Measurements from ENCODE around the gene BOC.

The BOC gene

DNA sequence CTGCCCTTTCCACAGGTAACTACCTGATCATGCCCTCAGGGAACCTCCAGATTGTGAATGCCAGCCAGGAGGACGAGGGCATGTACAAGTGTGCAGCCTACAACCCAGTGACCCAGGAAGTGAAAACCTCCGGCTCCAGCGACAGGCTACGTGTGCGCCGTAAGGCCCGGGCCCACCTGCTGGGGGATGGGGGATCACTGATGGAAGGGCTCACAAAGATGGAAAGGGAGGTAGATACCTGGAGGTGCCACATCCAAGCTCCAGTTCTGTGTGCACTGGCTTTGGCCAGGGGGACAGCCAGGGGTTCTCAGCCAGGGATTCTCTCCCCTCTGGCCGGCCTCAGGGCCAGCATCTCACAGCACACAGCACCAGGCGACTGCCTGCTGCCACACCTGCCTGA lies 59.4 kb downstream of the BOC start:
- H3K36me3 Mint-ChIP-seq (ENCODE audit: low read depth): peaks cover 83% of the 10 kb centered on the region
- TF ChIP-seq, protein P1, sequence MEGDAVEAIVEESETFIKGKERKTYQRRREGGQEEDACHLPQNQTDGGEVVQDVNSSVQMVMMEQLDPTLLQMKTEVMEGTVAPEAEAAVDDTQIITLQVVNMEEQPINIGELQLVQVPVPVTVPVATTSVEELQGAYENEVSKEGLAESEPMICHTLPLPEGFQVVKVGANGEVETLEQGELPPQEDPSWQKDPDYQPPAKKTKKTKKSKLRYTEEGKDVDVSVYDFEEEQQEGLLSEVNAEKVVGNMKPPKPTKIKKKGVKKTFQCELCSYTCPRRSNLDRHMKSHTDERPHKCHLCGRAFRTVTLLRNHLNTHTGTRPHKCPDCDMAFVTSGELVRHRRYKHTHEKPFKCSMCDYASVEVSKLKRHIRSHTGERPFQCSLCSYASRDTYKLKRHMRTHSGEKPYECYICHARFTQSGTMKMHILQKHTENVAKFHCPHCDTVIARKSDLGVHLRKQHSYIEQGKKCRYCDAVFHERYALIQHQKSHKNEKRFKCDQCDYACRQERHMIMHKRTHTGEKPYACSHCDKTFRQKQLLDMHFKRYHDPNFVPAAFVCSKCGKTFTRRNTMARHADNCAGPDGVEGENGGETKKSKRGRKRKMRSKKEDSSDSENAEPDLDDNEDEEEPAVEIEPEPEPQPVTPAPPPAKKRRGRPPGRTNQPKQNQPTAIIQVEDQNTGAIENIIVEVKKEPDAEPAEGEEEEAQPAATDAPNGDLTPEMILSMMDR (IDR thresholded peaks at IDR 0.05; ENCODE audit: unreplicated experiment in 3 of 3): no peak
- H3K27me3 Mint-ChIP-seq (ENCODE audit: low read depth): peaks cover 4% of the 10 kb centered on the region

DNA sequence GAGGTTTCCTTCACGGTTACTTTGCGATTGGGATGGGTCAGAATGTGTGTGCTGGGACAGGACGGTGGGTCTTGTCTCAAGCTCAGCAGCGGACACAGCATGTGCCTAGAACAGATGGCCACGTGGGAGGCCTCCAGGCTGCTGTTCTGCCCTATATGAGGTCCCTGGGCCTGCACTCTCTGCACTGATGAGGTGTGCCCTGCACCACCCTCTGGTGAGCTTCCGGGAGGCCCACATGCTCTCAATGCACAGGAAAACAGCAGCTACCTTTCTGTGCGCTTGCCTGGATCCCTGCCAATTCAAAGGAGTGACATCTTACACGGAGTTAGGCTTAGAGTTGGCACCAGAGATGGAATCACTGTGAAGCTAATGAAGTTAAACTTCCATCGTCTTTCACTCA lies 59.8 kb downstream of the BOC start:
- Mint-ChIP-seq H3K36me3 (ENCODE audit: low read depth) (peaks cover 83% of the 10 kb centered on the region), H3K27me3 (ENCODE audit: low read depth) (peaks cover 4% of the 10 kb centered on the region), H3K4me1 (peaks cover 76% of the 10 kb centered on the region), H3K9me3 (no peaks in the 10 kb centered on the region), H3K27ac (peak overlapping the region in 2 of 3 experiments; percentile 52 to 80), H3K4me3 (no peak overlapping the region)
- TF ChIP-seq, protein P1 (IDR thresholded peaks at IDR 0.05; ENCODE audit: unreplicated experiment in 3 of 3): no peak

More for the DNA sequence above, 59.4 kb downstream of the BOC start:
- Mint-ChIP-seq H3K27ac (peak overlapping the region in 2 of 3 experiments; percentile 52 to 80), H3K9me3 (no peaks in the 10 kb centered on the region), H3K4me1 (peaks cover 76% of the 10 kb centered on the region), H3K4me3 (no peak overlapping the region)

DNA sequence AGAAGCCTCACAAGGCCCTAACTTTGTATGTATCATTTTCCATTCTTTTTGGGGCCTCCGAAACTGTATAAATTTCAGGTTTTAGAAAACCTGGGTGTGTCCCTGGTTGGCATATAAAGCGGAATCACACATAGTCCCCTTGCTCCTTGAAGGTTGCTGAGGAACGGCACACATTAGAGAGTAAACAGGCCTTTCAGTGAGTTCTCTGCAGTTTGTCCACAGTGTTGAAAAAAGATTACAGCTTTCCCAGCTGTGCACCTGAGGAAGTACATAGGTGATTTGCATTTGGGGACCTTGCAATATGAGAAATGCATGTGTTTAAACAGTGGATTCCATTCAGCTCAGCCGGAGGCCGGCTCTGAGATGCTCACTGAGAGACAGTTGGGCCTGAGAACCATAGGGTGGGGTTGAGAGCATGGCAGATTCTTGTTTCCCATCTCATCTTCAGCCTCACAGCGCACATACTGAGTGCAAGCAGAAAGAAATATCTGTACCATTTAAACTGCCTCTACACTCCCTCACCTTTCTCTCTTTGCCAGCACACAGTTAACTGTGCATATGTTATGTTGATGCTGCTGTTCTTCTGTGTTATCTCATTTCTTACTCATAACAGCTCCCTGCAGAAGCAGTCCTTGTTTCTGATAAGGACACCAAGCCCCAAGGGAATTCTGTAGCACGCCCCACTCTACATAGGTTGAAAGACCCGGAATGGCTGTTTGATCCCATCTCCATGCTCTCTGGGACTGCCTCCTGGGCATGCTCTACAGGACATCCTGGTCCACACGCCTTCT lies 60.4 kb downstream of the BOC start:
- TF ChIP-seq, protein P1 (IDR thresholded peaks at IDR 0.05; ENCODE audit: unreplicated experiment in 3 of 3): no peak
- peaks cover 82% of the 10 kb centered on the region for H3K36me3 Mint-ChIP-seq (ENCODE audit: low read depth)
- peaks cover 4% of the 10 kb centered on the region for H3K27me3 Mint-ChIP-seq (ENCODE audit: low read depth)
- no peak overlapping the region for H3K4me3 Mint-ChIP-seq
- H3K9me3 Mint-ChIP-seq: no peaks in the 10 kb centered on the region
- peaks cover 76% of the 10 kb centered on the region for H3K4me1 Mint-ChIP-seq
- H3K27ac Mint-ChIP-seq: peak overlapping the region in 2 of 3 experiments; percentile 36 to 80

DNA sequence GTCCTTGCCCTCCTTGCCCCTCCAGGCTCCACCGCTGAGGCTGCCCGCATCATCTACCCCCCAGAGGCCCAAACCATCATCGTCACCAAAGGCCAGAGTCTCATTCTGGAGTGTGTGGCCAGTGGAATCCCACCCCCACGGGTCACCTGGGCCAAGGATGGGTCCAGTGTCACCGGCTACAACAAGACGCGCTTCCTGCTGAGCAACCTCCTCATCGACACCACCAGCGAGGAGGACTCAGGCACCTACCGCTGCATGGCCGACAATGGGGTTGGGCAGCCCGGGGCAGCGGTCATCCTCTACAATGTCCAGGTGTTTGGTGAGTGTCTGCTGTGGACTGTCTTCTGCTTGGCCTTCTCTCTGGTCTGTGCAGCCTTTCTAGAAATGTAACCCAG lies 61.0 kb downstream of the BOC start:
- TF ChIP-seq, protein P1 (IDR thresholded peaks at IDR 0.05; ENCODE audit: unreplicated experiment in 3 of 3): no peak
- H3K4me3 Mint-ChIP-seq: no peak overlapping the region
- H3K4me1 Mint-ChIP-seq: peaks cover 76% of the 10 kb centered on the region
- no peaks in the 10 kb centered on the region for H3K9me3 Mint-ChIP-seq
- H3K27ac Mint-ChIP-seq: peak overlapping the region in 1 of 3 experiments; percentile 80
- peaks cover 82% of the 10 kb centered on the region for H3K36me3 Mint-ChIP-seq (ENCODE audit: low read depth)
- peaks cover 4% of the 10 kb centered on the region for H3K27me3 Mint-ChIP-seq (ENCODE audit: low read depth)

DNA sequence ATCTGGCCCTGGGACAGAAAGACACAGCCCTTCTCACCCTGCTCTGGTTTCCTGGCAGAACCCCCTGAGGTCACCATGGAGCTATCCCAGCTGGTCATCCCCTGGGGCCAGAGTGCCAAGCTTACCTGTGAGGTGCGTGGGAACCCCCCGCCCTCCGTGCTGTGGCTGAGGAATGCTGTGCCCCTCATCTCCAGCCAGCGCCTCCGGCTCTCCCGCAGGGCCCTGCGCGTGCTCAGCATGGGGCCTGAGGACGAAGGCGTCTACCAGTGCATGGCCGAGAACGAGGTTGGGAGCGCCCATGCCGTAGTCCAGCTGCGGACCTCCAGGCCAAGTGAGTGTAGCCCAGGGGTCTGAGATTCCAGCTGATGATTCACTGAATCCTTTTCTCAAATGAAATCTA lies 61.7 kb downstream of the BOC start:
- H3K4me3 Mint-ChIP-seq: no peak overlapping the region
- TF ChIP-seq, protein P1 (IDR thresholded peaks at IDR 0.05; ENCODE audit: unreplicated experiment in 3 of 3): no peak
- H3K36me3 Mint-ChIP-seq (ENCODE audit: low read depth): peaks cover 83% of the 10 kb centered on the region
- H3K4me1 Mint-ChIP-seq: peaks cover 74% of the 10 kb centered on the region
- H3K9me3 Mint-ChIP-seq: no peaks in the 10 kb centered on the region
- peak overlapping the region in 1 of 3 experiments; percentile 88 for H3K27ac Mint-ChIP-seq
- H3K27me3 Mint-ChIP-seq (ENCODE audit: low read depth): no peaks in the 10 kb centered on the region
